A549 (cell line): ENCODE results near the gene PRG3. TPM values are rescaled to one million over a fixed set of nuclear protein-coding genes. Genes with fewer than 3 reads are reported as not detected.

Experiments used
- ATAC-seq, 2 experiments: fragments of 200-7000 bp in 1 of 2; fragments of >200 bp in 1 of 2; cut with Nextera tagmentation in 1 of 2; cut with Tn5 transposase in 1 of 2; 3 replicates each; pipeline versions ENCODE4 v1.8.0 to v1.9.1; 2018 to 2020; ENCODE audit warnings: mild to moderate bottlenecking in 1 of 2, moderate library complexity in 1 of 2
- CTCF ChIA-PET: fragments of 300-600 bp; sonication (Branson Sonifier 250); formaldehyde crosslinking; extraction: SDS; loops from one replicate; lab custom pipeline; 2021; ENCODE audit warnings: antibody characterized with exemption, inconsistent platforms; lab: Yijun Ruan, JAX
- POLR2A ChIA-PET: fragments of 350-600 bp; formaldehyde crosslinking; extraction: SDS; loops from one replicate; lab custom pipeline; 2021; ENCODE audit warnings: antibody characterized with exemption, inconsistent platforms; lab: Yijun Ruan, JAX
- DNase-seq, 2 experiments: peaks; one replicate each; pipeline versions ENCODE4 v3.0.0 to v3.0.0-alpha.2; 2011 to 2016; ENCODE audit warnings: low read depth in 1 of 2, low spot score in 1 of 2
- FAIRE-seq: peaks from 2 replicates; lab custom pipeline; 2011; peaks lifted over from hg19 to GRCh38; lab: Jason Lieb, UNC
- H3K27ac ChIP-seq, 2 experiments: fragments of >200 bp; sonication (Bioruptor Twin); formaldehyde crosslinking; 3 replicates each; pipeline ENCODE4 v1.5.1; 2016 to 2017
- H3K4me1 ChIP-seq: fragments of >200 bp; sonication (Bioruptor Twin); formaldehyde crosslinking; 3 replicates; pipeline ENCODE4 v1.6.1; 2016
- H3K4me2 ChIP-seq: fragments of >200 bp; sonication (Bioruptor Twin); formaldehyde crosslinking; 3 replicates; pipeline ENCODE4 v1.6.1; 2016
- H3K4me3 ChIP-seq: fragments of >200 bp; sonication (Bioruptor Twin); formaldehyde crosslinking; 3 replicates; pipeline ENCODE4 v1.5.1; 2016
- H3K9me3 ChIP-seq: fragments of >200 bp; sonication (Bioruptor Twin); formaldehyde crosslinking; 3 replicates; pipeline ENCODE4 v1.6.1; 2016
- CBX2 ChIP-seq: fragments of 200-600 bp; sonication (generic); IDR thresholded peaks from 2 replicates; pipeline ENCODE4 v1.6.1; 2016; ENCODE audit warnings: low read depth, mild to moderate bottlenecking, borderline replicate concordance
- CBX8 ChIP-seq: fragments of 200-600 bp; sonication (generic); IDR thresholded peaks from 2 replicates; pipeline ENCODE4 v1.6.1; 2016
- CEBPB ChIP-seq, 2 experiments: fragments of >200 bp in 1 of 2; sonication (Bioruptor Twin) in 1 of 2; formaldehyde crosslinking in 1 of 2; IDR thresholded peaks; 2 replicates each; pipeline ENCODE4 v1.6.1; 2012 to 2016
- CHD4 ChIP-seq: fragments of 200-600 bp; sonication (generic); IDR thresholded peaks from 2 replicates; pipeline ENCODE4 v1.6.1; 2016; ENCODE audit warnings: antibody characterized with exemption, mild to moderate bottlenecking, borderline replicate concordance
- ESRRA ChIP-seq: fragments of 150-350 bp; IDR thresholded peaks from 2 replicates; pipeline ENCODE4 v1.6.1; 2014; ENCODE audit warnings: mild to moderate bottlenecking, low read length, borderline replicate concordance
- FOSL2 ChIP-seq, 2 experiments: fragments of 450-650 bp in 1 of 2; fragments of >200 bp in 1 of 2; sonication (Bioruptor Twin) in 1 of 2; formaldehyde crosslinking; IDR thresholded peaks; 2 replicates each; pipeline versions ENCODE4 v1.5.0 to v1.6.1; 2016 to 2020; ENCODE audit warnings: mild to moderate bottlenecking in 1 of 2, moderate library complexity in 1 of 2
- HDAC2 ChIP-seq: fragments of 200-600 bp; sonication (generic); IDR thresholded peaks from 2 replicates; pipeline ENCODE4 v1.6.1; 2016
- HOXB5 ChIP-seq: fragments of 250-450 bp; sonication (Bioruptor Pico); IDR thresholded peaks from 2 replicates; pipeline ENCODE4 v1.5.0; 2020; ENCODE audit warnings: mild to moderate bottlenecking, moderate library complexity
- JUN ChIP-seq, 2 experiments: fragments of >200 bp; sonication (Bioruptor Twin); formaldehyde crosslinking; IDR thresholded peaks; 2 replicates in 1 of 2; 3 replicates in 1 of 2; pipeline ENCODE4 v1.6.1; 2016 to 2017
- KDM5A ChIP-seq: fragments of 200-600 bp; sonication (generic); IDR thresholded peaks from 2 replicates; pipeline ENCODE4 v1.6.1; 2016; ENCODE audit warnings: antibody characterized with exemption, mild to moderate bottlenecking
- MAZ ChIP-seq: fragments of 150-350 bp; IDR thresholded peaks from 2 replicates; pipeline ENCODE4 v1.6.1; 2014; ENCODE audit warnings: antibody characterized with exemption, low read depth, low read length, borderline replicate concordance
- MYC ChIP-seq: IDR thresholded peaks from 2 replicates; pipeline ENCODE4 v1.6.1; 2012; ENCODE audit warnings: mild to moderate bottlenecking, inconsistent platforms, low read length, improper control_type of control experiment, borderline replicate concordance
- PHF8 ChIP-seq: fragments of 200-600 bp; sonication (generic); IDR thresholded peaks from 2 replicates; pipeline ENCODE4 v1.6.1; 2016; ENCODE audit warnings: low read depth, mild to moderate bottlenecking, antibody characterized with exemption, moderate library complexity, borderline replicate concordance
- POLR2A ChIP-seq: IDR thresholded peaks from 2 replicates; pipeline ENCODE4 v1.6.1; 2012; ENCODE audit warnings: mild to moderate bottlenecking, low read length
- RAD21 ChIP-seq, 2 experiments: fragments of >200 bp in 1 of 2; sonication (Bioruptor Twin) in 1 of 2; formaldehyde crosslinking in 1 of 2; IDR thresholded peaks in 1 of 2; conservative IDR thresholded peaks in 1 of 2; 2 replicates in 1 of 2; 3 replicates in 1 of 2; pipeline ENCODE4 v1.6.1; 2012 to 2018; ENCODE audit warnings: inconsistent platforms in 1 of 2
- RNF2 ChIP-seq: fragments of 200-600 bp; sonication (generic); IDR thresholded peaks from 2 replicates; pipeline ENCODE4 v1.6.1; 2016; ENCODE audit warnings: low read depth, mild to moderate bottlenecking, antibody characterized with exemption, moderate library complexity, borderline replicate concordance
- SMC3 ChIP-seq: fragments of >200 bp; sonication (Bioruptor Twin); formaldehyde crosslinking; IDR thresholded peaks from 3 replicates; pipeline ENCODE4 v1.6.1; 2018; ENCODE audit warnings: inconsistent platforms
- SREBF2 ChIP-seq: fragments of 450-650 bp; IDR thresholded peaks from 2 replicates; pipeline ENCODE4 v1.6.1; 2014; ENCODE audit warnings: mild to moderate bottlenecking, moderate library complexity
- ZC3H11A ChIP-seq: fragments of 450-650 bp; IDR thresholded peaks from 2 replicates; pipeline ENCODE4 v1.6.1; 2014; ENCODE audit warnings: antibody characterized with exemption, mild to moderate bottlenecking
- WGBS: methylation state at CpG from one replicate; pipeline ENCODE4 v1.1.6; 2017; ENCODE audit errors: missing lambda C conversion rate; 5-methylcytosine and 5-hydroxymethylcytosine counted together
- polyA plus RNA-seq, 4 experiments: library from polyadenylated mRNA; depleted of rRNA in 3 of 4; stranded (reverse); fragments of >200 nt; fragmentation: RNase III in 1 of 4; extraction: RNeasy Plus Mini Kit Qiagen cat#74134 plus additional on column Dnase treatment in 1 of 4; gene quantifications; 2 replicates in 3 of 4; 3 replicates in 1 of 4; pipeline ENCODE4 v1.2.3, GENCODE V29; 2011 to 2017
- TF ChIP-seq, protein P1 (sequence below): fragments of 150-350 bp; IDR thresholded peaks from 2 replicates; pipeline ENCODE4 v1.6.1; 2014; ENCODE audit warnings: low read depth, mild to moderate bottlenecking, low read length
- TF ChIP-seq, protein P2 (sequence below): IDR thresholded peaks from 2 replicates; pipeline ENCODE4 v1.6.1; 2012
- TF ChIP-seq, protein P3 (sequence below): IDR thresholded peaks from 2 replicates; pipeline ENCODE4 v1.6.1; 2012; ENCODE audit warnings: low read depth, borderline replicate concordance
- TF ChIP-seq, protein P4 (sequence below): fragments of 250-450 bp; sonication (Bioruptor Pico); IDR thresholded peaks from 2 replicates; pipeline ENCODE4 v1.5.0; 2021; ENCODE audit warnings: mild to moderate bottlenecking, moderate library complexity, borderline replicate concordance
- TF ChIP-seq, protein P5 (sequence below): IDR thresholded peaks from 2 replicates; pipeline ENCODE4 v1.6.1; 2012
- TF ChIP-seq, protein P6 (sequence below): fragments of >200 bp; sonication (Bioruptor Twin); formaldehyde crosslinking; IDR thresholded peaks from 3 replicates; pipeline ENCODE4 v1.6.1; 2016
- TF ChIP-seq, protein P7 (sequence below): fragments of 200-600 bp; sonication (generic); IDR thresholded peaks from 2 replicates; pipeline ENCODE4 v1.6.1; 2016; ENCODE audit warnings: antibody characterized with exemption, mild to moderate bottlenecking, moderate library complexity
- TF ChIP-seq, protein P8 (sequence below): fragments of >200 bp; sonication (Bioruptor Twin); formaldehyde crosslinking; IDR thresholded peaks from 2 replicates; pipeline ENCODE4 v1.6.1; 2016

The PRG3 gene
- polyA plus RNA-seq, 2 of the 4 experiments (the other 2 are of a cell fraction) = not detected

DNA sequence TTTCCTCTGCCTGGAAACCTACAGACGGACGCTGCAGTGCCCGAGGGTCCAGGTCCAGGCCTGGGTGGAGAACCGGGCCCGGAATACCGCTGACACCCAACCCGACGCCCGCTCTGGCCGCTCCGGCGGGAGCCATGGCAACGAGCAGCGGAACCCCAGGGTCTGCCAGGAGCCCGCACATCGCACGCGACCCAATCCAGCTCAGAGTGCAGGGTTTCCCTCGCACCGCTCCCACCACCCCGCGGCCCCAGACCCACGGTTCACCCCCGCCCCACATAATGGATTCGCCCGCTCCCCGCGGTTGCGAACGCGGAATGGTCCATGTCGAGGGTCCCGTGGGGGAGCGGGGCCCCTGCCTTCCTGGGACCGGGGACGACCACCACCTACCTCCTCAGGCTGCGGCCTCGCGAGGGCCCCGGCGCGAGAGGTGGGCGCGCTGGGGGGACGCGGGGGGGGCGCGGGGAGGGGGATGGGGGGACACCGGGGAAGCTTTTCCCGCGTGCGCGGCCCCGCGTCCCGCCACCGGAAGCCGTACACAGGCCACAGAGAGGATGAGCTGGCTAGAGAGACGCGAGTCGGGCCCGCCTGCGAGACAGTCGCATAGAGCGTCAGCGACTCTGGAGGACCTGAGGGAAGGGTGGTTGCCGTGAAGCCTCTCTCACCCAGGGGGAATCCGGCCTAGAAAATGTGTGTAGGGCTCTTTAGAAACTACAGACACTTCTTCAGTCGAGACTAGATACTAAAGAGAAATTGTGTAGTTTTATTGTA, 45.4 kb downstream of the PRG3 start, which contains the start of gene SSRP1:
TSS of gene SSRP1 (minus strand) at position 550 of the 768 bp plus-strand sequence. CDS start 771 bp downstream, outside the sequence.
- H3K9me3 ChIP-seq = no peaks in the 10 kb centered on the region
- H3K4me3 ChIP-seq = peak within 1 kb of the TSS; percentile 81
- H3K27ac ChIP-seq = peak within 1 kb of the TSS; percentile 95 to 99
- peak within 1 kb of the TSS; percentile 99 for H3K4me2 ChIP-seq
- CTCF ChIA-PET = interaction anchor here (0.7 to 2.3 kb wide), 5 partner anchors 9 to 122 kb away, joined by 3 to 8 read pairs (median 5); no protein-coding TSS in a partner anchor
- POLR2A ChIA-PET = interaction anchor here (0.9 to 2.5 kb wide), 8 partner anchors 9 to 406 kb away, joined by 3 to 35 read pairs (median 5); partner anchors contain the start of genes SELENOH and TNKS1BP1
- peak; percentile 91 to 92 for DNase-seq
- TF ChIP-seq CBX2 = no peak
- TF ChIP-seq HDAC2 = no peak
- TF ChIP-seq, protein P1, sequence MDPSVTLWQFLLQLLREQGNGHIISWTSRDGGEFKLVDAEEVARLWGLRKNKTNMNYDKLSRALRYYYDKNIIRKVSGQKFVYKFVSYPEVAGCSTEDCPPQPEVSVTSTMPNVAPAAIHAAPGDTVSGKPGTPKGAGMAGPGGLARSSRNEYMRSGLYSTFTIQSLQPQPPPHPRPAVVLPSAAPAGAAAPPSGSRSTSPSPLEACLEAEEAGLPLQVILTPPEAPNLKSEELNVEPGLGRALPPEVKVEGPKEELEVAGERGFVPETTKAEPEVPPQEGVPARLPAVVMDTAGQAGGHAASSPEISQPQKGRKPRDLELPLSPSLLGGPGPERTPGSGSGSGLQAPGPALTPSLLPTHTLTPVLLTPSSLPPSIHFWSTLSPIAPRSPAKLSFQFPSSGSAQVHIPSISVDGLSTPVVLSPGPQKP = no peak
- no peak for TF ChIP-seq KDM5A
- TF ChIP-seq SREBF2 = no peak
- TF ChIP-seq SMC3 = no peak
- peak; percentile 56 for TF ChIP-seq POLR2A
- TF ChIP-seq, protein P2, sequence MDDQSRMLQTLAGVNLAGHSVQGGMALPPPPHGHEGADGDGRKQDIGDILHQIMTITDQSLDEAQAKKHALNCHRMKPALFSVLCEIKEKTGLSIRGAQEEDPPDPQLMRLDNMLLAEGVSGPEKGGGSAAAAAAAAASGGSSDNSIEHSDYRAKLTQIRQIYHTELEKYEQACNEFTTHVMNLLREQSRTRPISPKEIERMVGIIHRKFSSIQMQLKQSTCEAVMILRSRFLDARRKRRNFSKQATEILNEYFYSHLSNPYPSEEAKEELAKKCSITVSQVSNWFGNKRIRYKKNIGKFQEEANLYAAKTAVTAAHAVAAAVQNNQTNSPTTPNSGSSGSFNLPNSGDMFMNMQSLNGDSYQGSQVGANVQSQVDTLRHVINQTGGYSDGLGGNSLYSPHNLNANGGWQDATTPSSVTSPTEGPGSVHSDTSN = 0 out of 2 replicates have a peak, but pooled peaks have one; percentile 31
- no peak for TF ChIP-seq HOXB5 (CRISPR knock-in tag)
- TF ChIP-seq RAD21 (conservative IDR thresholded peaks at IDR 0.05 in 1 of 2, IDR thresholded peaks at IDR 0.05 in 1 of 2) = no peak
- no peak for TF ChIP-seq RNF2
- TF ChIP-seq CEBPB (IDR thresholded peaks at IDR 0.05) = no peak
- TF ChIP-seq, protein P3, sequence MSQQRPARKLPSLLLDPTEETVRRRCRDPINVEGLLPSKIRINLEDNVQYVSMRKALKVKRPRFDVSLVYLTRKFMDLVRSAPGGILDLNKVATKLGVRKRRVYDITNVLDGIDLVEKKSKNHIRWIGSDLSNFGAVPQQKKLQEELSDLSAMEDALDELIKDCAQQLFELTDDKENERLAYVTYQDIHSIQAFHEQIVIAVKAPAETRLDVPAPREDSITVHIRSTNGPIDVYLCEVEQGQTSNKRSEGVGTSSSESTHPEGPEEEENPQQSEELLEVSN = peak; percentile 83
- no peak for TF ChIP-seq CHD4
- TF ChIP-seq PHF8 = peak; percentile 75
- TF ChIP-seq, protein P4, sequence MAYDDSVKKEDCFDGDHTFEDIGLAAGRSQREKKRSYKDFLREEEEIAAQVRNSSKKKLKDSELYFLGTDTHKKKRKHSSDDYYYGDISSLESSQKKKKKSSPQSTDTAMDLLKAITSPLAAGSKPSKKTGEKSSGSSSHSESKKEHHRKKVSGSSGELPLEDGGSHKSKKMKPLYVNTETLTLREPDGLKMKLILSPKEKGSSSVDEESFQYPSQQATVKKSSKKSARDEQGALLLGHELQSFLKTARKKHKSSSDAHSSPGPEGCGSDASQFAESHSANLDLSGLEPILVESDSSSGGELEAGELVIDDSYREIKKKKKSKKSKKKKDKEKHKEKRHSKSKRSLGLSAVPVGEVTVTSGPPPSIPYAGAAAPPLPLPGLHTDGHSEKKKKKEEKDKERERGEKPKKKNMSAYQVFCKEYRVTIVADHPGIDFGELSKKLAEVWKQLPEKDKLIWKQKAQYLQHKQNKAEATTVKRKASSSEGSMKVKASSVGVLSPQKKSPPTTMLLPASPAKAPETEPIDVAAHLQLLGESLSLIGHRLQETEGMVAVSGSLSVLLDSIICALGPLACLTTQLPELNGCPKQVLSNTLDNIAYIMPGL (CRISPR knock-in tag) = no peak
- no peak for TF ChIP-seq FOSL2 (IDR thresholded peaks at IDR 0.05)
- no peak for TF ChIP-seq FOSL2 (CRISPR knock-in tag; IDR thresholded peaks at IDR 0.05)
- TF ChIP-seq MAZ = no peak
- no peak for TF ChIP-seq ESRRA
- TF ChIP-seq, protein P5, sequence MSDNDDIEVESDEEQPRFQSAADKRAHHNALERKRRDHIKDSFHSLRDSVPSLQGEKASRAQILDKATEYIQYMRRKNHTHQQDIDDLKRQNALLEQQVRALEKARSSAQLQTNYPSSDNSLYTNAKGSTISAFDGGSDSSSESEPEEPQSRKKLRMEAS = peak; percentile 87
- no peak for TF ChIP-seq CBX8
- TF ChIP-seq, protein P6, sequence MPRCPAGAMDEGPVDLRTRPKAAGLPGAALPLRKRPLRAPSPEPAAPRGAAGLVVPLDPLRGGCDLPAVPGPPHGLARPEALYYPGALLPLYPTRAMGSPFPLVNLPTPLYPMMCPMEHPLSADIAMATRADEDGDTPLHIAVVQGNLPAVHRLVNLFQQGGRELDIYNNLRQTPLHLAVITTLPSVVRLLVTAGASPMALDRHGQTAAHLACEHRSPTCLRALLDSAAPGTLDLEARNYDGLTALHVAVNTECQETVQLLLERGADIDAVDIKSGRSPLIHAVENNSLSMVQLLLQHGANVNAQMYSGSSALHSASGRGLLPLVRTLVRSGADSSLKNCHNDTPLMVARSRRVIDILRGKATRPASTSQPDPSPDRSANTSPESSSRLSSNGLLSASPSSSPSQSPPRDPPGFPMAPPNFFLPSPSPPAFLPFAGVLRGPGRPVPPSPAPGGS = peak; percentile 82
- no peak for TF ChIP-seq ZC3H11A
- TF ChIP-seq, protein P7, sequence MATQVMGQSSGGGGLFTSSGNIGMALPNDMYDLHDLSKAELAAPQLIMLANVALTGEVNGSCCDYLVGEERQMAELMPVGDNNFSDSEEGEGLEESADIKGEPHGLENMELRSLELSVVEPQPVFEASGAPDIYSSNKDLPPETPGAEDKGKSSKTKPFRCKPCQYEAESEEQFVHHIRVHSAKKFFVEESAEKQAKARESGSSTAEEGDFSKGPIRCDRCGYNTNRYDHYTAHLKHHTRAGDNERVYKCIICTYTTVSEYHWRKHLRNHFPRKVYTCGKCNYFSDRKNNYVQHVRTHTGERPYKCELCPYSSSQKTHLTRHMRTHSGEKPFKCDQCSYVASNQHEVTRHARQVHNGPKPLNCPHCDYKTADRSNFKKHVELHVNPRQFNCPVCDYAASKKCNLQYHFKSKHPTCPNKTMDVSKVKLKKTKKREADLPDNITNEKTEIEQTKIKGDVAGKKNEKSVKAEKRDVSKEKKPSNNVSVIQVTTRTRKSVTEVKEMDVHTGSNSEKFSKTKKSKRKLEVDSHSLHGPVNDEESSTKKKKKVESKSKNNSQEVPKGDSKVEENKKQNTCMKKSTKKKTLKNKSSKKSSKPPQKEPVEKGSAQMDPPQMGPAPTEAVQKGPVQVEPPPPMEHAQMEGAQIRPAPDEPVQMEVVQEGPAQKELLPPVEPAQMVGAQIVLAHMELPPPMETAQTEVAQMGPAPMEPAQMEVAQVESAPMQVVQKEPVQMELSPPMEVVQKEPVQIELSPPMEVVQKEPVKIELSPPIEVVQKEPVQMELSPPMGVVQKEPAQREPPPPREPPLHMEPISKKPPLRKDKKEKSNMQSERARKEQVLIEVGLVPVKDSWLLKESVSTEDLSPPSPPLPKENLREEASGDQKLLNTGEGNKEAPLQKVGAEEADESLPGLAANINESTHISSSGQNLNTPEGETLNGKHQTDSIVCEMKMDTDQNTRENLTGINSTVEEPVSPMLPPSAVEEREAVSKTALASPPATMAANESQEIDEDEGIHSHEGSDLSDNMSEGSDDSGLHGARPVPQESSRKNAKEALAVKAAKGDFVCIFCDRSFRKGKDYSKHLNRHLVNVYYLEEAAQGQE = no peak
- TF ChIP-seq MYC = peak; percentile 71; the same call in 1 of the 2 replicates
- peak; percentile 81 to 94 for TF ChIP-seq JUN (IDR thresholded peaks at IDR 0.05)
- TF ChIP-seq, protein P8, sequence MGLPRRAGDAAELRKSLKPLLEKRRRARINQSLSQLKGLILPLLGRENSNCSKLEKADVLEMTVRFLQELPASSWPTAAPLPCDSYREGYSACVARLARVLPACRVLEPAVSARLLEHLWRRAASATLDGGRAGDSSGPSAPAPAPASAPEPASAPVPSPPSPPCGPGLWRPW = no peak
- TF ChIP-seq, all 56 proteins: peak for 8
- FAIRE-seq (no peak), ATAC-seq (peak; percentile 94 to 99)
- WGBS = 4% methylated on average over 22 of the region's 69 CpGs
- H3K4me1 ChIP-seq = peaks cover 18% of the 10 kb centered on the region
